ENCODE results near the gene PDXP. TPM values are rescaled to one million over a fixed set of nuclear protein-coding genes. Genes with fewer than 3 reads are reported as not detected.
A peak's percentile ranks its signal among the peaks of the same experiment; 100 is the strongest.

PDXP gene
- total RNA-seq, 1 donor from 2014 or later: 22.4 TPM

GRCh38 chr22:37659066-37659896 lies 758 bp downstream of the PDXP start:
- no peaks in the 10 kb centered on the region for H3K27me3 ChIP-seq (ENCODE audit: insufficient read depth, low read length)
- no peaks in the 10 kb centered on the region for H3K36me3 ChIP-seq (ENCODE audit: insufficient read depth, low read length)
- Mint-ChIP-seq H3K36me3 (ENCODE audit: low read depth, unreplicated experiment) (peaks cover 5% of the 10 kb centered on the region), H3K27me3 (ENCODE audit: low read depth, unreplicated experiment) (no peaks in the 10 kb centered on the region), H3K27ac (ENCODE audit: unreplicated experiment) (peak overlapping the region; percentile 34), H3K4me3 (ENCODE audit: unreplicated experiment) (peak overlapping the region; percentile 87), H3K9me3 (ENCODE audit: unreplicated experiment) (no peaks in the 10 kb centered on the region), H3K4me1 (ENCODE audit: low read depth, unreplicated experiment) (peaks cover 15% of the 10 kb centered on the region)
- no peak for DNase-seq (ENCODE audit: low read depth)
- H4K20me1 ChIP-seq (ENCODE audit: insufficient read depth, low read length): peaks cover 38% of the 10 kb centered on the region
- peaks cover 28% of the 10 kb centered on the region for H3K4me1 ChIP-seq (ENCODE audit: insufficient read depth, low read length)
- H3K27ac ChIP-seq (ENCODE audit: low read depth, low read length): no peak overlapping the region
- H3K79me2 ChIP-seq (ENCODE audit: insufficient read depth, low read length): peaks cover 47% of the 10 kb centered on the region
- peak overlapping the region; percentile 79 for H3K9ac ChIP-seq (ENCODE audit: low read length)
- no peak for FAIRE-seq
- H2AFZ ChIP-seq (ENCODE audit: low read depth, low read length): peak overlapping the region; percentile 75
- H3K4me3 ChIP-seq (ENCODE audit: insufficient read depth, low read depth, low read length): peak overlapping the region; percentile 53
- TF ChIP-seq, protein P1, sequence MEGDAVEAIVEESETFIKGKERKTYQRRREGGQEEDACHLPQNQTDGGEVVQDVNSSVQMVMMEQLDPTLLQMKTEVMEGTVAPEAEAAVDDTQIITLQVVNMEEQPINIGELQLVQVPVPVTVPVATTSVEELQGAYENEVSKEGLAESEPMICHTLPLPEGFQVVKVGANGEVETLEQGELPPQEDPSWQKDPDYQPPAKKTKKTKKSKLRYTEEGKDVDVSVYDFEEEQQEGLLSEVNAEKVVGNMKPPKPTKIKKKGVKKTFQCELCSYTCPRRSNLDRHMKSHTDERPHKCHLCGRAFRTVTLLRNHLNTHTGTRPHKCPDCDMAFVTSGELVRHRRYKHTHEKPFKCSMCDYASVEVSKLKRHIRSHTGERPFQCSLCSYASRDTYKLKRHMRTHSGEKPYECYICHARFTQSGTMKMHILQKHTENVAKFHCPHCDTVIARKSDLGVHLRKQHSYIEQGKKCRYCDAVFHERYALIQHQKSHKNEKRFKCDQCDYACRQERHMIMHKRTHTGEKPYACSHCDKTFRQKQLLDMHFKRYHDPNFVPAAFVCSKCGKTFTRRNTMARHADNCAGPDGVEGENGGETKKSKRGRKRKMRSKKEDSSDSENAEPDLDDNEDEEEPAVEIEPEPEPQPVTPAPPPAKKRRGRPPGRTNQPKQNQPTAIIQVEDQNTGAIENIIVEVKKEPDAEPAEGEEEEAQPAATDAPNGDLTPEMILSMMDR (IDR thresholded peaks at IDR 0.05; ENCODE audit: insufficient read depth, low read depth, low read length): no peak
- no peak for TF ChIP-seq EZH2 (IDR thresholded peaks at IDR 0.05; ENCODE audit: insufficient read depth, low read length)
- H3K4me2 ChIP-seq (ENCODE audit: low read length): peak overlapping the region; percentile 85
- H3K9me3 ChIP-seq (ENCODE audit: insufficient read depth, low read depth, low read length): no peaks in the 10 kb centered on the region

GRCh38 chr22:37659897-37660708 lies 1.6 kb downstream of the PDXP start:
- peaks cover 5% of the 10 kb centered on the region for H3K36me3 Mint-ChIP-seq (ENCODE audit: low read depth, unreplicated experiment)
- no peak overlapping the region for H3K27ac ChIP-seq (ENCODE audit: low read depth, low read length)
- DNase-seq (ENCODE audit: low read depth): no peak
- no peaks in the 10 kb centered on the region for H3K36me3 ChIP-seq (ENCODE audit: insufficient read depth, low read length)
- peaks cover 28% of the 10 kb centered on the region for H3K4me1 ChIP-seq (ENCODE audit: insufficient read depth, low read length)
- H3K4me3 Mint-ChIP-seq (ENCODE audit: unreplicated experiment): peak overlapping the region; percentile 87
- H3K4me1 Mint-ChIP-seq (ENCODE audit: low read depth, unreplicated experiment): peaks cover 15% of the 10 kb centered on the region
- TF ChIP-seq, protein P1 (IDR thresholded peaks at IDR 0.05; ENCODE audit: insufficient read depth, low read depth, low read length): no peak
- no peak for TF ChIP-seq EZH2 (IDR thresholded peaks at IDR 0.05; ENCODE audit: insufficient read depth, low read length)
- no peaks in the 10 kb centered on the region for H3K27me3 ChIP-seq (ENCODE audit: insufficient read depth, low read length)
- no peak overlapping the region for H2AFZ ChIP-seq (ENCODE audit: low read depth, low read length)
- H3K27ac Mint-ChIP-seq (ENCODE audit: unreplicated experiment): no peak overlapping the region
- no peaks in the 10 kb centered on the region for H3K9me3 Mint-ChIP-seq (ENCODE audit: unreplicated experiment)
- H3K79me2 ChIP-seq (ENCODE audit: insufficient read depth, low read length): peaks cover 55% of the 10 kb centered on the region
- H3K27me3 Mint-ChIP-seq (ENCODE audit: low read depth, unreplicated experiment): no peaks in the 10 kb centered on the region
- H3K4me2 ChIP-seq (ENCODE audit: low read length): peak overlapping the region; percentile 85
- H4K20me1 ChIP-seq (ENCODE audit: insufficient read depth, low read length): peaks cover 46% of the 10 kb centered on the region
- H3K9me3 ChIP-seq (ENCODE audit: insufficient read depth, low read depth, low read length): no peaks in the 10 kb centered on the region
- H3K9ac ChIP-seq (ENCODE audit: low read length): no peak overlapping the region
- peak overlapping the region; percentile 53 for H3K4me3 ChIP-seq (ENCODE audit: insufficient read depth, low read depth, low read length)
- no peak for FAIRE-seq
